Limb (tissue), 2 donors: Measurements from ENCODE around the gene SPRYD3.

Experiments
- DNase-seq, 2 donors: peaks; one replicate each; pipeline ENCODE4 v3.0.0-alpha.2; 2016; ENCODE audit errors: extremely low spot score in 2 of 2

SPRYD3 gene

GRCh38 chr12:53063708-53064612, 15.2 kb downstream of the SPRYD3 start:
- peak; percentile 38 to 43 for DNase-seq

- DNase-seq, result no peak
Measured at GRCh38 chr12:53062977-53063707, 16.0 kb downstream of the SPRYD3 start.

GRCh38 chr12:53062011-53062961, 16.9 kb downstream of the SPRYD3 start:
- peak in 1 of 2 donors; percentile 43 for DNase-seq

GRCh38 chr12:53061404-53062010, 17.7 kb downstream of the SPRYD3 start:
- peak in 1 of 2 donors; percentile 45 for DNase-seq

- DNase-seq, result peak in 1 of 2 donors; percentile 56
Measured at GRCh38 chr12:53060721-53061276, 18.4 kb downstream of the SPRYD3 start.

GRCh38 chr12:53060064-53060720, 19.0 kb downstream of the SPRYD3 start:
- DNase-seq, result no peak

- DNase-seq, result peak in 1 of 2 donors; percentile 42
Measured at GRCh38 chr12:53059434-53060063, 19.6 kb downstream of the SPRYD3 start.

- DNase-seq, result peak in 1 of 2 donors; percentile 46
Measured at GRCh38 chr12:53058674-53059433, 20.3 kb downstream of the SPRYD3 start.

GRCh38 chr12:53057816-53058500, 21.2 kb downstream of the SPRYD3 start:
- DNase-seq, result no peak

GRCh38 chr12:53056901-53057300, 22.3 kb downstream of the SPRYD3 start:
- DNase-seq, result no peak

- DNase-seq, result no peak
Measured at GRCh38 chr12:53056296-53056695, 22.9 kb downstream of the SPRYD3 start.

- DNase-seq, result no peak
Measured at GRCh38 chr12:53055471-53056266, 23.5 kb downstream of the SPRYD3 start.

GRCh38 chr12:53054112-53054878, 24.9 kb downstream of the SPRYD3 start:
- DNase-seq, result peak; percentile 93 to 97

GRCh38 chr12:53053218-53054111, 25.7 kb downstream of the SPRYD3 start:
- DNase-seq, result peak in 1 of 2 donors; percentile 75

- DNase-seq, result peak; percentile 85
Measured at GRCh38 chr12:53052419-53053217, 26.6 kb downstream of the SPRYD3 start.
